Type B pancreatic cell (in vitro differentiated cells): ENCODE measurements around the gene RPS6KA5. TPM values are rescaled to one million over a fixed set of nuclear protein-coding genes. Genes with fewer than 3 reads are reported as not detected.
A peak's percentile ranks its signal among the peaks of the same experiment; 100 is the strongest.
"Not testable (repeated sequence)": the region's sequence is repeated elsewhere in the genome, so short reads cannot be mapped to it uniquely, and the experiment has no call there.

Experiments used
- DNase-seq: peaks from one replicate; pipeline ENCODE4 v3.0.0; 2021; ENCODE audit warnings: mixed read lengths; ENCODE audit not compliant: unreplicated experiment; ENCODE audit errors: extremely low spot score
- H3K27ac Mint-ChIP-seq: 2 replicates; pipeline ENCODE4 v1.8.0; 2021; ENCODE audit warnings: mild to moderate bottlenecking, mixed read lengths
- H3K27me3 Mint-ChIP-seq: 2 replicates; pipeline ENCODE4 v1.8.0; 2021; ENCODE audit warnings: mixed read lengths
- H3K36me3 Mint-ChIP-seq: 2 replicates; pipeline ENCODE4 v1.8.0; 2021; ENCODE audit warnings: mixed read lengths
- H3K4me1 Mint-ChIP-seq: one replicate; pipeline ENCODE4 v1.8.0; 2021; ENCODE audit warnings: mixed read lengths; ENCODE audit not compliant: unreplicated experiment
- H3K4me3 Mint-ChIP-seq: 2 replicates; pipeline ENCODE4 v1.8.0; 2021; ENCODE audit warnings: mild to moderate bottlenecking, mixed read lengths
- H3K9me3 Mint-ChIP-seq: 2 replicates; pipeline ENCODE4 v1.8.0; 2021; ENCODE audit warnings: mixed read lengths
- total RNA-seq: library from RNA; stranded (reverse); gene quantifications from 2 replicates; pipeline ENCODE4 v1.2.1, GENCODE V29; 2021; ENCODE audit warnings: low replicate concordance
- TF ChIP-seq, protein P1 (sequence below): fragments of 200-600 bp; sonication (generic); conservative IDR thresholded peaks from 2 replicates; pipeline ENCODE4 v1.5.0; 2021; ENCODE audit warnings: antibody characterized with exemption, mild to moderate bottlenecking

Gene RPS6KA5
- total RNA-seq, 1 donor from 2014 or later, result 7.4 TPM

DNA sequence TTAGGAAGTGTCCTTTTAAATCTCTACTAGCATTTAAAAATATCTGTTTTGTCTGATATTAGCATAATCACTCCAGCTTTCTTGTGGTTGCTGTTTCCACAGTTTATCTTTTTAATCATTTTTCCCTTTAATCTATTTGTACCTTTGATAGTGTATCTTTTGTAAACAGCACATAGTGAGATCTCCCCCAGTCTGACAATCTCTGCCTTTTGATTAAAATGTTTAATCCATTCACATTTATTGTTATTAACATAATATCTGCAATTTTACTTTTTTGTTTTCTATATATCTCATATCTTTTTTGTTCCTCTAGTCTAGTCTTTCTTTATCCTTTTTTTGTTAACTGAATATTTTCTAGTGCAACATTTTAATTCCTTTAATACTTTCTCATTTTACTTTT lies 104.2 kb downstream of the RPS6KA5 start:
- peaks cover 21% of the 10 kb centered on the region for H3K9me3 Mint-ChIP-seq
- no peak overlapping the region for H3K27ac Mint-ChIP-seq
- DNase-seq, result no peak
- H3K4me3 Mint-ChIP-seq, result no peak overlapping the region
- no peaks in the 10 kb centered on the region for H3K4me1 Mint-ChIP-seq
- TF ChIP-seq, protein P1, sequence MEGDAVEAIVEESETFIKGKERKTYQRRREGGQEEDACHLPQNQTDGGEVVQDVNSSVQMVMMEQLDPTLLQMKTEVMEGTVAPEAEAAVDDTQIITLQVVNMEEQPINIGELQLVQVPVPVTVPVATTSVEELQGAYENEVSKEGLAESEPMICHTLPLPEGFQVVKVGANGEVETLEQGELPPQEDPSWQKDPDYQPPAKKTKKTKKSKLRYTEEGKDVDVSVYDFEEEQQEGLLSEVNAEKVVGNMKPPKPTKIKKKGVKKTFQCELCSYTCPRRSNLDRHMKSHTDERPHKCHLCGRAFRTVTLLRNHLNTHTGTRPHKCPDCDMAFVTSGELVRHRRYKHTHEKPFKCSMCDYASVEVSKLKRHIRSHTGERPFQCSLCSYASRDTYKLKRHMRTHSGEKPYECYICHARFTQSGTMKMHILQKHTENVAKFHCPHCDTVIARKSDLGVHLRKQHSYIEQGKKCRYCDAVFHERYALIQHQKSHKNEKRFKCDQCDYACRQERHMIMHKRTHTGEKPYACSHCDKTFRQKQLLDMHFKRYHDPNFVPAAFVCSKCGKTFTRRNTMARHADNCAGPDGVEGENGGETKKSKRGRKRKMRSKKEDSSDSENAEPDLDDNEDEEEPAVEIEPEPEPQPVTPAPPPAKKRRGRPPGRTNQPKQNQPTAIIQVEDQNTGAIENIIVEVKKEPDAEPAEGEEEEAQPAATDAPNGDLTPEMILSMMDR, result no peak
- no peaks in the 10 kb centered on the region for H3K27me3 Mint-ChIP-seq
- peaks cover 31% of the 10 kb centered on the region for H3K36me3 Mint-ChIP-seq

DNA sequence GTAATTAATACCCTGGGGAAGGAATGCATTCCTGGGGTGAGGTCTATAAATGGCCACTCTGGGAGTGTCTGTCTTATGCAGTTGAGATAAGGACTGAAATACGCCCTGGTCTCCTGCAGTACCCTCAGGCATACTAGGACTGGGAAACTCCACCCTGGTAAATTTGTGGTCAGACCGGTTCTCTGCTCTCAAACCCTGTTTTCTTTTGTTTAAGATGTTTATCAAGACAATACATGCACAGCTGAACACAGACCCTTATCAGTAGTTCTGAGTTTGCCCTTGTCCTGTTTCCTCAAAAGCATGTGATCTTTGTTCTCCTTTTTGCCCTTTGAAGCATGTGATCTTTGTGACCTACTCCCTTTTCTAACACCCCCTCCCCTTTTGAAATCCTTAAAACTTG lies 106.8 kb downstream of the RPS6KA5 start:
- H3K4me3 Mint-ChIP-seq, H3K27me3 Mint-ChIP-seq: not testable (repeated sequence)

DNA sequence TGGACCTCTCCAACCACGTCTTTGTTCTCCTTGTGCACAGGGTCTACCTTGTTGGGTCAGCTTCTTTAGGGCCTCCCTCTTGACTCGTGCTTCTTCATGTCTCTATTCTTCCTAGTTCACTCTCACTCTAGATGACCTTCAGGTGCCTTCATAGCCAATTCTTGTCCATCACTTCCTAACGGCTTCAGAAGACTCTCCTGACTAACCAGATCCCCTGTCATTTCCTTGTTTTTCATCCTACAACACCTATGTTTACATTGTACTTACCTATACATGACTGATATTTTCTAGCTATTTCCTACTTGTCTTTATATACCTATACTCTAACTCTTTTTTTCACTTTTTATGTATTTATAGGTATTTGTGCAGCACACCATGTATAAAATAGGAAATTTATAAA lies 117.1 kb downstream of the RPS6KA5 start:
- Mint-ChIP-seq H3K9me3 (no peaks in the 10 kb centered on the region), H3K27ac (no peak overlapping the region), H3K36me3 (peaks cover 12% of the 10 kb centered on the region), H3K27me3 (no peaks in the 10 kb centered on the region), H3K4me1 (no peaks in the 10 kb centered on the region), H3K4me3 (no peak overlapping the region)
- DNase-seq, result no peak
- TF ChIP-seq, protein P1, result no peak

More for the DNA sequence above, 106.8 kb downstream of the RPS6KA5 start:
- peak overlapping the region; percentile 84 for H3K27ac Mint-ChIP-seq
- peaks cover 21% of the 10 kb centered on the region for H3K9me3 Mint-ChIP-seq
- not testable (repeated sequence) for DNase-seq, H3K4me1 Mint-ChIP-seq
- peaks cover 27% of the 10 kb centered on the region for H3K36me3 Mint-ChIP-seq

- H3K4me1 Mint-ChIP-seq, result no peaks in the 10 kb centered on the region
- TF ChIP-seq, protein P1, result no peak
- no peak overlapping the region for H3K27ac Mint-ChIP-seq
- peaks cover 12% of the 10 kb centered on the region for H3K36me3 Mint-ChIP-seq
- no peaks in the 10 kb centered on the region for H3K27me3 Mint-ChIP-seq
- H3K4me3 Mint-ChIP-seq, result no peak overlapping the region
- DNase-seq, result no peak
- no peaks in the 10 kb centered on the region for H3K9me3 Mint-ChIP-seq
Measured at GRCh38 chr14:90942511-90942910, 117.9 kb downstream of the RPS6KA5 start.

- TF ChIP-seq, protein P1, result no peak
- Mint-ChIP-seq H3K4me3 (no peak overlapping the region), H3K27me3 (no peaks in the 10 kb centered on the region), H3K4me1 (no peaks in the 10 kb centered on the region), H3K36me3 (peaks cover 20% of the 10 kb centered on the region), H3K9me3 (no peaks in the 10 kb centered on the region), H3K27ac (no peak overlapping the region)
- no peak for DNase-seq
Measured at GRCh38 chr14:90941706-90942105, 118.7 kb downstream of the RPS6KA5 start.

DNA sequence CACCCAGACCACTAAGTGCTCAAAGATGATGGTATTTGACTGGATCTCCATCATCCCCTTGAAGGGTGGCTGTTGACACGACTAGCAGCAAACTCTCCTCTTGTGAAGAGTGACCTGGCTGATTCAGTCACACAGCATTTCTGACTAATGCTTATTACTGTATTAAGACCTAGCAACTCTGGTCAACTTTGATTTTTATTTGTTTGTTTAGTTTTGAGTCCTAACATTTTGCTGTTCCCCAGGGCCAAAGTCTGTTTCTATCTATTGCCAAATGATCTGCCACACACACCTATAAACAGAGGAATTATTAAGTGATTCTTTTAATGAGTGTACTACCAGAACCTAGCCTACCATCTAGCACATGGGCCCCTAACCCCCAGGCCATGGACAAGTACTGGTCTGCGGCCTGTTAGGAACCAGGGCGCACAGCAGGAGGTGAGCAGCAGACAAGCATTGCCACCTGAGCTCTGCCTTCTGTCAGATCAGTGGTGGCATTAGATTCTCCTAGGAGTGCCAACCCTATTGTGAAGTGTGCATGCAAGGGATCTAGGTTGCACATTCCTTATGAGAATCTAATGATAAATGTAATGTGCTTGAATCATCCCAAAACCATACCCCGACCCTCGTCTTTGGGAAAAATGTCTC lies 120.0 kb downstream of the RPS6KA5 start:
- Mint-ChIP-seq H3K36me3 (peaks cover 21% of the 10 kb centered on the region), H3K4me1 (no peaks in the 10 kb centered on the region), H3K27ac (no peak overlapping the region), H3K27me3 (no peaks in the 10 kb centered on the region), H3K4me3 (no peak overlapping the region), H3K9me3 (no peaks in the 10 kb centered on the region)
- TF ChIP-seq, protein P1, result no peak
- no peak for DNase-seq

- not testable (repeated sequence) for H3K9me3 Mint-ChIP-seq, H3K27me3 Mint-ChIP-seq, H3K4me1 Mint-ChIP-seq, DNase-seq, H3K4me3 Mint-ChIP-seq, H3K27ac Mint-ChIP-seq
- H3K36me3 Mint-ChIP-seq, result peaks cover 21% of the 10 kb centered on the region
Measured at GRCh38 chr14:90939252-90939795, 121.1 kb downstream of the RPS6KA5 start.
